ENCODE measurements around the gene ECSIT. TPM values are rescaled to one million over a fixed set of nuclear protein-coding genes. Genes with fewer than 3 reads are reported as not detected.

Gene ECSIT
- total RNA-seq, 4 donors from 2014 or later: 25.0 to 63.1 (median 33.2) TPM

GRCh38 chr19:11549386-11549953, 20.5 kb upstream of the ECSIT start:
- ATAC-seq (ENCODE audit: low FRiP score) (no peak), DNase-seq (ENCODE audit: low spot score) (no peak)
- TF ChIP-seq CTCF (IDR thresholded peaks at IDR 0.05): no peak

GRCh38 chr19:11547929-11548700, 19.2 kb upstream of the ECSIT start:
- no peak for TF ChIP-seq CTCF (IDR thresholded peaks at IDR 0.05)
- DNase-seq (ENCODE audit: low spot score): no peak
- ATAC-seq (ENCODE audit: low FRiP score): no peak

- TF ChIP-seq CTCF (IDR thresholded peaks at IDR 0.05): no peak
- DNase-seq (ENCODE audit: low spot score): no peak
- no peak for ATAC-seq (ENCODE audit: low FRiP score)
Measured at GRCh38 chr19:11541238-11541637, 12.3 kb upstream of the ECSIT start.

- DNase-seq (ENCODE audit: low spot score) (no peak), ATAC-seq (ENCODE audit: low FRiP score) (no peak)
- TF ChIP-seq CTCF (IDR thresholded peaks at IDR 0.05): no peak
Measured at GRCh38 chr19:11540645-11541044, 11.7 kb upstream of the ECSIT start.

- TF ChIP-seq CTCF (IDR thresholded peaks at IDR 0.05): no peak
- ATAC-seq (ENCODE audit: low FRiP score) (no peak), DNase-seq (ENCODE audit: low spot score) (no peak)
Measured at GRCh38 chr19:11539495-11540365, 10.8 kb upstream of the ECSIT start.

GRCh38 chr19:11538232-11539036, 9.5 kb upstream of the ECSIT start, which contains the start of gene CNN1:
CNN1 (plus strand) TSS chr19:11538851; CDS start chr19:11538928, 77 bp downstream.
- no peak for TF ChIP-seq CTCF (IDR thresholded peaks at IDR 0.05)
- DNase-seq (ENCODE audit: low spot score) (no peak), ATAC-seq (ENCODE audit: low FRiP score) (peak; percentile 50)

Data from omental fat pad (tissue), 4 donors.